Hepatocyte (in vitro differentiated cells): ENCODE results near the gene PLA2G4F.

Source experiments
- EZH2 ChIP-seq: fragments of 200-600 bp; sonication (generic); IDR thresholded peaks from 2 replicates; pipeline ENCODE4 v1.6.1; 2016; ENCODE audit warnings: antibody characterized with exemption, mild to moderate bottlenecking, borderline replicate concordance
- EZH2phosphoT487 ChIP-seq: fragments of 200-600 bp; sonication (generic); IDR thresholded peaks from one replicate; pipeline ENCODE4 v1.6.1; 2018; ENCODE audit warnings: antibody characterized with exemption, mild to moderate bottlenecking, low read depth, moderate library complexity; ENCODE audit not compliant: unreplicated experiment, severe bottlenecking
- TF ChIP-seq, protein P1 (sequence below): fragments of 200-600 bp; sonication (generic); IDR thresholded peaks from 2 replicates; pipeline ENCODE4 v1.5.1; 2016; ENCODE audit warnings: antibody characterized with exemption, mild to moderate bottlenecking; ENCODE audit not compliant: poor library complexity

DNA sequence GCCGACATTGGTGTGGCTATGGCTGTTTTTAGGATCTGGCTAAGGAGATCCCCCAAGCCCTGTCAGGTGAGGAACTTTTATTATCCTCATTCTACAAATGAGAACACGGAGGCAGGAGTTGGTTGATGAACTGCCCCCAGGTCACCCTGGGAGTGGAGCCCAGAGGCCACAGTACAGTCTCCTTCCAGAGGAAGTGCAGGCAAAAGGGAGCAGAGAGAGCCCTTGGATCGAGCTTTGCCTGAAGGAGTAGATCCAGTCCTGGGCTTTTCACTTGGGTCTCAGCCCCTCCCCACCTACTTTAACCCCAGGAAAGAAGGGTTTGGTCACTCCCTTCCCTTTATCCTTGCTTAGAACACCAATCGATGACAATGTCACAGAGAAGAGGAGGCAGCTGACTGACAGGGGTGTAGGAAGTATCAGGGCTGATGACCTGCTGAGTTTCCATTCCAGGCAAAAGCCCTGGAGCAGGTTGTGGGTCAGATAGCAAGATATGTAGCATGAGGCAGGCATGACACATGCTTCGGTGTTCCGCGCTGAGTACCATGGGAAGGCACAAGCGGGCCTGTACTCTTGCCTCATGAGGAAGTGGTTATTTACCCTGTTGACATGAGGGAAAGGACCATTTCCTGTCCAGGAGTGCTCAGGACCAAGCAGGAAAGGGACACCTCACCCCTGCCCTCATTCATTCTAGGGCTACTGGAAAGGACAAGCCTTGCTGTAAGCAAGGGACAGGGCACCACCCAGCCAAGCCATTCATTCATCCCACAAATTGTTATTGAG, 56.2 kb downstream of the PLA2G4F start:
- TF ChIP-seq, protein P1, sequence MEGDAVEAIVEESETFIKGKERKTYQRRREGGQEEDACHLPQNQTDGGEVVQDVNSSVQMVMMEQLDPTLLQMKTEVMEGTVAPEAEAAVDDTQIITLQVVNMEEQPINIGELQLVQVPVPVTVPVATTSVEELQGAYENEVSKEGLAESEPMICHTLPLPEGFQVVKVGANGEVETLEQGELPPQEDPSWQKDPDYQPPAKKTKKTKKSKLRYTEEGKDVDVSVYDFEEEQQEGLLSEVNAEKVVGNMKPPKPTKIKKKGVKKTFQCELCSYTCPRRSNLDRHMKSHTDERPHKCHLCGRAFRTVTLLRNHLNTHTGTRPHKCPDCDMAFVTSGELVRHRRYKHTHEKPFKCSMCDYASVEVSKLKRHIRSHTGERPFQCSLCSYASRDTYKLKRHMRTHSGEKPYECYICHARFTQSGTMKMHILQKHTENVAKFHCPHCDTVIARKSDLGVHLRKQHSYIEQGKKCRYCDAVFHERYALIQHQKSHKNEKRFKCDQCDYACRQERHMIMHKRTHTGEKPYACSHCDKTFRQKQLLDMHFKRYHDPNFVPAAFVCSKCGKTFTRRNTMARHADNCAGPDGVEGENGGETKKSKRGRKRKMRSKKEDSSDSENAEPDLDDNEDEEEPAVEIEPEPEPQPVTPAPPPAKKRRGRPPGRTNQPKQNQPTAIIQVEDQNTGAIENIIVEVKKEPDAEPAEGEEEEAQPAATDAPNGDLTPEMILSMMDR, result no peak
- TF ChIP-seq EZH2, result no peak
- no peak for TF ChIP-seq EZH2phosphoT487
